B cell (primary cell): ENCODE data around the gene SMCO2. TPM values are rescaled to one million over a fixed set of nuclear protein-coding genes. Genes with fewer than 3 reads are reported as not detected.

Experiments
- ATAC-seq: fragments of 200-7000 bp; cut with Tn5 transposase; one replicate; pipeline ENCODE4 v1.10.0; 2021; ENCODE audit warnings: low read depth, mild to moderate bottlenecking, moderate number of reproducible peaks, moderate library complexity
- CTCF ChIA-PET: fragments of 350-600 bp; sonication (Branson Sonifier 250); formaldehyde crosslinking; loops from one replicate; lab custom pipeline; 2021; ENCODE audit warnings: antibody characterized with exemption, inconsistent platforms; lab: Charles Lee
- POLR2A ChIA-PET: fragments of 350-600 bp; sonication (Branson Sonifier 250); formaldehyde crosslinking; loops from one replicate; lab custom pipeline; 2021; ENCODE audit warnings: antibody characterized with exemption; lab: Charles Lee
- DNase-seq: peaks from one replicate; pipeline ENCODE4 v3.0.0; 2013
- H2AFZ ChIP-seq: 2 replicates; pipeline ENCODE4 v1.6.1; 2012; ENCODE audit warnings: mild to moderate bottlenecking, low read depth, low read length; ENCODE audit not compliant: insufficient read depth, poor library complexity, severe bottlenecking
- H3K27ac ChIP-seq, 2 donors: 1 replicate in 1 of 2; 2 replicates in 1 of 2; pipeline ENCODE4 v1.5.1; 2012 to 2013; ENCODE audit warnings: low read length in 2 of 2, mild to moderate bottlenecking in 2 of 2, moderate library complexity in 1 of 2
- H3K27me3 ChIP-seq, 4 experiments: fragments of 200-600 bp in 1 of 4; sonication (generic) in 1 of 4; replicated peaks in 1 of 4; 1 replicate in 2 of 4; 2 replicates in 2 of 4; pipeline versions ENCODE4 v1.6.1 to v1.7.0; 2013 to 2016; ENCODE audit warnings: low read length in 3 of 4, mild to moderate bottlenecking in 2 of 4, mixed read lengths in 1 of 4, moderate library complexity in 1 of 4; ENCODE audit not compliant: insufficient read depth in 4 of 4, control insufficient read depth in 3 of 4; ENCODE audit errors: control extremely low read depth in 1 of 4
- H3K36me3 ChIP-seq, 2 experiments: replicated peaks in 1 of 2; 1 replicate in 1 of 2; 2 replicates in 1 of 2; pipeline versions ENCODE4 v1.6.1 to v1.7.1; 2013; ENCODE audit warnings: low read length in 1 of 2; ENCODE audit not compliant: insufficient read depth in 2 of 2, control insufficient read depth in 1 of 2; ENCODE audit errors: control extremely low read depth in 1 of 2, extremely low read depth in 1 of 2
- H3K4me1 ChIP-seq, 2 donors: fragments of 200-600 bp in 1 of 2; sonication (generic) in 1 of 2; 1 replicate in 1 of 2; 2 replicates in 1 of 2; pipeline versions ENCODE4 v1.5.1 to v1.6.1; 2013 to 2017; ENCODE audit warnings: low read length in 2 of 2; ENCODE audit not compliant: control insufficient read depth in 2 of 2, insufficient read depth in 2 of 2
- H3K4me2 ChIP-seq: replicated peaks from 2 replicates; pipeline ENCODE3; 2012; ENCODE audit warnings: mild to moderate bottlenecking, low read depth, low read length; ENCODE audit not compliant: poor library complexity, severe bottlenecking
- H3K4me3 ChIP-seq, 5 experiments: fragments of 200-600 bp in 1 of 5; sonication (generic) in 1 of 5; 1 replicate in 3 of 5; 2 replicates in 2 of 5; pipeline versions ENCODE4 v1.5.1 to v1.7.0; 2011 to 2016; ENCODE audit warnings: low read length in 4 of 5, mild to moderate bottlenecking in 4 of 5, low read depth in 2 of 5, control low read depth in 1 of 5, moderate library complexity in 1 of 5; ENCODE audit not compliant: insufficient read depth in 1 of 5; ENCODE audit errors: control extremely low read depth in 1 of 5, extremely low read depth in 1 of 5
- H3K79me2 ChIP-seq: fragments of 200-600 bp; sonication (generic); one replicate; pipeline ENCODE4 v1.6.0; 2016; ENCODE audit warnings: low read length; ENCODE audit not compliant: control insufficient read depth, insufficient read depth
- H3K9ac ChIP-seq: fragments of 200-600 bp; sonication (generic); 2 replicates; pipeline ENCODE4 v1.6.1; 2017; ENCODE audit warnings: mild to moderate bottlenecking, low read length, moderate library complexity
- H3K9me3 ChIP-seq, 3 donors: one replicate each; pipeline versions ENCODE4 v1.6.1 to v1.7.1; 2013; ENCODE audit warnings: low read length in 2 of 3; ENCODE audit not compliant: control insufficient read depth in 2 of 3, insufficient read depth in 1 of 3; ENCODE audit errors: control extremely low read depth in 1 of 3
- H4K20me1 ChIP-seq: 2 replicates; pipeline ENCODE4 v1.6.0; 2012; ENCODE audit warnings: mild to moderate bottlenecking, low read length; ENCODE audit not compliant: insufficient read depth, control insufficient read depth, poor library complexity, severe bottlenecking
- H3K27ac Mint-ChIP-seq: one replicate; pipeline ENCODE4 v1.8.0; 2021; ENCODE audit warnings: mixed read lengths
- H3K27me3 Mint-ChIP-seq: one replicate; pipeline ENCODE4 v1.8.0; 2021; ENCODE audit warnings: mixed read lengths
- H3K4me1 Mint-ChIP-seq: one replicate; pipeline ENCODE4 v1.8.0; 2021; ENCODE audit warnings: mixed read lengths
- H3K4me3 Mint-ChIP-seq: one replicate; pipeline ENCODE4 v1.8.0; 2021; ENCODE audit warnings: mixed read lengths
- H3K9me3 Mint-ChIP-seq: one replicate; pipeline ENCODE4 v1.8.0; 2022; ENCODE audit warnings: mixed read lengths; ENCODE audit not compliant: insufficient read depth
- CTCF ChIP-seq: fragments of 200-600 bp; IDR thresholded peaks from one replicate; pipeline ENCODE4 v1.8.0; 2022; ENCODE audit warnings: antibody characterized with exemption, mild to moderate bottlenecking
- EZH2 ChIP-seq: IDR thresholded peaks from 2 replicates; pipeline ENCODE4 v1.6.1; 2012; ENCODE audit warnings: borderline replicate concordance, low read depth, mild to moderate bottlenecking, moderate library complexity, low read length; ENCODE audit not compliant: insufficient read depth, poor library complexity, severe bottlenecking
- WGBS: methylation state at CpG from one replicate; pipeline ENCODE4 v1.1.5; 2013; ENCODE audit warnings: missing lambda C conversion rate; ENCODE audit not compliant: insufficient coverage; 5-methylcytosine and 5-hydroxymethylcytosine counted together
- intact Hi-C: fragments of 100-400 bp; cut with micrococcal nuclease; formaldehyde crosslinking; loops from one replicate; pipeline ENCODE4 v1.10.0; 2022
- polyA plus RNA-seq: library from polyadenylated mRNA; depleted of rRNA; stranded (reverse); fragments of >200 nt; gene quantifications from 2 replicates; pipeline ENCODE4 v1.2.3, GENCODE V29; 2012
- total RNA-seq, 2 donors: library from RNA; stranded (reverse); fragments of 120-200 nt in 1 of 2; gene quantifications; 1 replicate in 1 of 2; 2 replicates in 1 of 2; pipeline versions ENCODE4 v1.2.3 to v1.2.4, GENCODE V29; 2013 to 2022

Gene SMCO2
- total and polyA plus RNA-seq, 2 donors (not counting 1 experiment from before 2014, with no cell fraction given), result 0.15 TPM; not detected in 1

- Mint-ChIP-seq H3K4me3 (no peak overlapping the region), H3K27me3 (peaks cover 13% of the 10 kb centered on the region), H3K27ac (no peak overlapping the region), H3K4me1 (peaks cover 26% of the 10 kb centered on the region), H3K9me3 (no peaks in the 10 kb centered on the region)
- H3K27ac ChIP-seq, result no peak overlapping the region
- no peaks in the 10 kb centered on the region for H3K9me3 ChIP-seq
- ATAC-seq (no peak), DNase-seq (no peak)
- no peak overlapping the region for H3K4me2 ChIP-seq
- no peaks in the 10 kb centered on the region for H4K20me1 ChIP-seq
- ChIA-PET POLR2A (no interaction called here), CTCF (no interaction called here)
- H3K36me3 ChIP-seq, result no peaks in the 10 kb centered on the region
- WGBS, result 92% methylated on average over 4 of the region's 9 CpGs
- no peak for TF ChIP-seq EZH2
- no peak for TF ChIP-seq CTCF
- no peak overlapping the region for H3K4me3 ChIP-seq
- no peaks in the 10 kb centered on the region for H3K27me3 ChIP-seq
- no peak overlapping the region for H3K9ac ChIP-seq
- no peak overlapping the region for H2AFZ ChIP-seq
- intact Hi-C loops, result no loop called here
- peaks cover 6 to 7% of the 10 kb centered on the region in 2 donors for H3K4me1 ChIP-seq
- peaks cover 41% of the 10 kb centered on the region for H3K79me2 ChIP-seq
These were observed 99.1 kb downstream of the SMCO2 start for GRCh38 chr12:27545665-27546064.

- H3K9me3 ChIP-seq, result no peaks in the 10 kb centered on the region
- peaks cover 6 to 7% of the 10 kb centered on the region in 2 donors for H3K4me1 ChIP-seq
- Mint-ChIP-seq H3K4me3 (no peak overlapping the region), H3K9me3 (no peaks in the 10 kb centered on the region), H3K4me1 (peaks cover 19% of the 10 kb centered on the region), H3K27me3 (peaks cover 11% of the 10 kb centered on the region), H3K27ac (no peak overlapping the region)
- ATAC-seq, result no peak
- H3K4me2 ChIP-seq, result no peak overlapping the region
- no peak overlapping the region for H3K27ac ChIP-seq
- no peaks in the 10 kb centered on the region for H3K27me3 ChIP-seq
- no peaks in the 10 kb centered on the region for H4K20me1 ChIP-seq
- H2AFZ ChIP-seq, result no peak overlapping the region
- no peak for DNase-seq
- intact Hi-C loops, result no loop called here
- no peak overlapping the region for H3K9ac ChIP-seq
- WGBS, result 100% methylated on average over 2 of the region's 5 CpGs
- TF ChIP-seq CTCF (no peak), EZH2 (no peak)
- CTCF ChIA-PET, result no interaction called here
- no peak overlapping the region for H3K4me3 ChIP-seq
- POLR2A ChIA-PET, result no interaction called here
- peaks cover 27% of the 10 kb centered on the region for H3K79me2 ChIP-seq
- no peaks in the 10 kb centered on the region for H3K36me3 ChIP-seq
These were observed 101.1 kb downstream of the SMCO2 start for GRCh38 chr12:27547592-27547991.
